ENCODE measurements around the gene KHDC4. TPM values are rescaled to one million over a fixed set of nuclear protein-coding genes. Genes with fewer than 3 reads are reported as not detected.

Gene KHDC4
- total and polyA plus RNA-seq, 2 donors (not counting 3 experiments of a cell fraction or from before 2014, with no cell fraction given), result 47.9 to 54.1 TPM

DNA sequence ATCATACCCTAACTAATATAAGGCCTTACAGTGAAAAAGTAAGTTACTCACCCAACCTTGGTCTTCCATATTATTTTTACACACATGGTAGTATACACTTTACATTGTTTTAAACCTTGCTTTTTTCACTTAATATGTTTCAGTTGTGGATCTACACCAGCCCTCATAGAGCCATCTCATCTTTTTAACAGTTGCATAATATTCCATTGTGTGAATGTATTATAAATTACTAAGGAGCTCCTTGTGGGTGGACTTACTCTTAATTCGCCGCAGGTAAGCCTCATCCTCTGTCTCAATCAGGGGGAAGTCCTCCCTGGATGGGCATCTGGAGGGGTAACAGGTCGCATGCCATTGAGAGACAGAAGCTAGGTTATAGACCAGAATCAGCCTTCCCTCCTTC lies 20.4 kb upstream of the KHDC4 start:
- Histone ChIP-seq H4K20me1 (replicated peaks; ENCODE audit: control insufficient read depth, extremely low read depth, insufficient read depth, low read length) (no peaks in the 10 kb centered on the region), H3K79me2 (ENCODE audit: control insufficient read depth, insufficient read depth, low read length) (peaks cover 4% of the 10 kb centered on the region), H3K27me3 (ENCODE audit: control insufficient read depth in 2 of 2, insufficient read depth in 2 of 2, low read length in 2 of 2) (no peaks in the 10 kb centered on the region), H3K4me3 (replicated peaks in 1 of 3; ENCODE audit: insufficient read depth in 1 of 3, low read depth in 1 of 3, low read length in 3 of 3) (no peak overlapping the region), H3K36me3 (ENCODE audit: control insufficient read depth in 2 of 2, extremely low read depth in 1 of 2, insufficient read depth in 2 of 2, low read length in 2 of 2) (peaks cover 51 to 60% of the 10 kb centered on the region in 2 experiments), H3K4me2 (ENCODE audit: insufficient read depth, low read length) (no peak overlapping the region), H3K9me3 (replicated peaks; ENCODE audit: control insufficient read depth, insufficient read depth, low read length) (no peaks in the 10 kb centered on the region), H3K4me1 (ENCODE audit: control insufficient read depth, extremely low read depth, insufficient read depth, low read length) (no peaks in the 10 kb centered on the region), H2AFZ (ENCODE audit: low read depth, low read length) (no peak overlapping the region), H3K9me1 (replicated peaks; ENCODE audit: control insufficient read depth, extremely low read depth, insufficient read depth, low read length) (no peaks in the 10 kb centered on the region), H3K27ac (ENCODE audit: insufficient read depth, low read depth, low read length) (no peak overlapping the region), H3K9ac (replicated peaks; ENCODE audit: extremely low read depth, insufficient read depth, low read length) (no peak overlapping the region)
- TF ChIP-seq MYC (IDR thresholded peaks at IDR 0.05; ENCODE audit: low read depth, low read length) (no peak), POLR2A (IDR thresholded peaks at IDR 0.05; ENCODE audit: low read depth, low read length) (no peak), GATA2 (IDR thresholded peaks at IDR 0.05; ENCODE audit: insufficient read depth, insufficient read length, low read depth, low read length) (no peak), JUN (IDR thresholded peaks at IDR 0.05; ENCODE audit: borderline replicate concordance, insufficient read depth, insufficient read length, low read depth) (no peak), FOS (IDR thresholded peaks at IDR 0.05; ENCODE audit: borderline replicate concordance, insufficient read depth, low read length) (no peak), EZH2 (IDR thresholded peaks at IDR 0.05; ENCODE audit: borderline replicate concordance, low read depth, low read length, severe bottlenecking) (no peak), POLR2AphosphoS5 (IDR thresholded peaks at IDR 0.05; ENCODE audit: insufficient read depth, low read depth, low read length) (no peak)
- TF ChIP-seq, protein P1, sequence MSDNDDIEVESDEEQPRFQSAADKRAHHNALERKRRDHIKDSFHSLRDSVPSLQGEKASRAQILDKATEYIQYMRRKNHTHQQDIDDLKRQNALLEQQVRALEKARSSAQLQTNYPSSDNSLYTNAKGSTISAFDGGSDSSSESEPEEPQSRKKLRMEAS (IDR thresholded peaks at IDR 0.05; ENCODE audit: insufficient read depth, insufficient read length), result no peak
- intact Hi-C loops (cut with micrococcal nuclease) (no loop called here), dilution Hi-C loops (cut with MboI; ENCODE audit: extremely low pct_ligation_motif_present, low sequenced_read_pairs) (no loop called here)
- DNase-seq (ENCODE audit: low read depth, low spot score) (no peak), FAIRE-seq (no peak)
- ChIA-PET POLR2A (no interaction called here), CTCF (interaction anchor here (1.0 to 5.8 kb wide), 4 partner anchors 16 to 112 kb away, joined by 3 to 27 read pairs (median 4); no protein-coding TSS in a partner anchor)
- BruUV-seq (replicated peaks), result no TSS peak

DNA sequence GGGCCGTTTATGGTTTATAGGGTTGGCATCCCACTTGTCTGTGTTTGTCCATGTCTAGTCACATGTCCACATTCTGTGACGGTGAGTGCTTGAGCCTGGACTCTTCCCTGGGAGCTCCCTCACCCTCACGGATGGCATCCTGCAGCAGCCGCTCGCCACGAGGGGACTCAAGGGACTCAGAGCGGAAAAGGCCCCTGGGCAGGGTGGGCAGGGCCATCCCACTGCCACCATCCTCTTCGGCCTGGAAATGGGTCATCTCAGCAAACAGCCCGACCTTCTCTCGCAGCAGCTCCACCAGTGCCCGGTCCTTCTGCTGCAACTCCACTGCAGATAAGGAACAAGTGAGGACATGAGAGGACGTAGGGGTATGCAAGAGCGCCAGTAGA lies 18.3 kb upstream of the KHDC4 start:
- DNase-seq (ENCODE audit: low read depth, low spot score), result no peak
- Histone ChIP-seq H3K9me3 (replicated peaks; ENCODE audit: control insufficient read depth, insufficient read depth, low read length) (no peaks in the 10 kb centered on the region), H2AFZ (ENCODE audit: low read depth, low read length) (no peak overlapping the region), H3K9ac (replicated peaks; ENCODE audit: extremely low read depth, insufficient read depth, low read length) (no peak overlapping the region), H3K27me3 (ENCODE audit: control insufficient read depth in 2 of 2, insufficient read depth in 2 of 2, low read length in 2 of 2) (no peaks in the 10 kb centered on the region), H3K36me3 (ENCODE audit: control insufficient read depth in 2 of 2, extremely low read depth in 1 of 2, insufficient read depth in 2 of 2, low read length in 2 of 2) (peaks cover 45 to 55% of the 10 kb centered on the region in 2 experiments), H3K27ac (ENCODE audit: insufficient read depth, low read depth, low read length) (no peak overlapping the region), H3K4me3 (replicated peaks in 1 of 3; ENCODE audit: insufficient read depth in 1 of 3, low read depth in 1 of 3, low read length in 3 of 3) (no peak overlapping the region), H4K20me1 (replicated peaks; ENCODE audit: control insufficient read depth, extremely low read depth, insufficient read depth, low read length) (no peaks in the 10 kb centered on the region), H3K4me2 (ENCODE audit: insufficient read depth, low read length) (no peak overlapping the region), H3K79me2 (ENCODE audit: control insufficient read depth, insufficient read depth, low read length) (no peaks in the 10 kb centered on the region), H3K4me1 (ENCODE audit: control insufficient read depth, extremely low read depth, insufficient read depth, low read length) (no peaks in the 10 kb centered on the region), H3K9me1 (replicated peaks; ENCODE audit: control insufficient read depth, extremely low read depth, insufficient read depth, low read length) (no peaks in the 10 kb centered on the region)
- BruUV-seq (replicated peaks), result no TSS peak
- TF ChIP-seq, protein P2, sequence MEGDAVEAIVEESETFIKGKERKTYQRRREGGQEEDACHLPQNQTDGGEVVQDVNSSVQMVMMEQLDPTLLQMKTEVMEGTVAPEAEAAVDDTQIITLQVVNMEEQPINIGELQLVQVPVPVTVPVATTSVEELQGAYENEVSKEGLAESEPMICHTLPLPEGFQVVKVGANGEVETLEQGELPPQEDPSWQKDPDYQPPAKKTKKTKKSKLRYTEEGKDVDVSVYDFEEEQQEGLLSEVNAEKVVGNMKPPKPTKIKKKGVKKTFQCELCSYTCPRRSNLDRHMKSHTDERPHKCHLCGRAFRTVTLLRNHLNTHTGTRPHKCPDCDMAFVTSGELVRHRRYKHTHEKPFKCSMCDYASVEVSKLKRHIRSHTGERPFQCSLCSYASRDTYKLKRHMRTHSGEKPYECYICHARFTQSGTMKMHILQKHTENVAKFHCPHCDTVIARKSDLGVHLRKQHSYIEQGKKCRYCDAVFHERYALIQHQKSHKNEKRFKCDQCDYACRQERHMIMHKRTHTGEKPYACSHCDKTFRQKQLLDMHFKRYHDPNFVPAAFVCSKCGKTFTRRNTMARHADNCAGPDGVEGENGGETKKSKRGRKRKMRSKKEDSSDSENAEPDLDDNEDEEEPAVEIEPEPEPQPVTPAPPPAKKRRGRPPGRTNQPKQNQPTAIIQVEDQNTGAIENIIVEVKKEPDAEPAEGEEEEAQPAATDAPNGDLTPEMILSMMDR (IDR thresholded peaks at IDR 0.05; ENCODE audit: extremely low read depth in 1 of 2, insufficient read depth in 1 of 2, low read depth in 1 of 2, low read length in 2 of 2), result no peak
- TF ChIP-seq POLR2AphosphoS5 (IDR thresholded peaks at IDR 0.05; ENCODE audit: insufficient read depth, low read depth, low read length), result no peak
- no peak for TF ChIP-seq EZH2 (IDR thresholded peaks at IDR 0.05; ENCODE audit: borderline replicate concordance, low read depth, low read length, severe bottlenecking)
- TF ChIP-seq POLR2A (IDR thresholded peaks at IDR 0.05; ENCODE audit: low read depth, low read length), result no peak
- TF ChIP-seq GATA2 (IDR thresholded peaks at IDR 0.05; ENCODE audit: insufficient read depth, insufficient read length, low read depth, low read length), result no peak
- no peak for TF ChIP-seq FOS (IDR thresholded peaks at IDR 0.05; ENCODE audit: borderline replicate concordance, insufficient read depth, low read length)
- TF ChIP-seq, protein P1 (IDR thresholded peaks at IDR 0.05; ENCODE audit: insufficient read depth, insufficient read length), result no peak
- TF ChIP-seq JUN (IDR thresholded peaks at IDR 0.05; ENCODE audit: borderline replicate concordance, insufficient read depth, insufficient read length, low read depth), result no peak
- no peak for TF ChIP-seq MYC (IDR thresholded peaks at IDR 0.05; ENCODE audit: low read depth, low read length)
- intact Hi-C loops (cut with micrococcal nuclease), result no loop called here
- FAIRE-seq, result no peak
- POLR2A ChIA-PET, result no interaction called here
- dilution Hi-C loops (cut with MboI; ENCODE audit: extremely low pct_ligation_motif_present, low sequenced_read_pairs), result no loop called here
- CTCF ChIA-PET, result interaction anchor here (1.7 to 5.8 kb wide), 2 partner anchors 24 to 37 kb away, joined by 4 to 27 read pairs; no protein-coding TSS in a partner anchor

All from endothelial cell of umbilical vein (primary cell).